Neural cell (in vitro differentiated cells): ENCODE results near the gene EBPL. TPM values are rescaled to one million over a fixed set of nuclear protein-coding genes. Genes with fewer than 3 reads are reported as not detected.
A peak's percentile ranks its signal among the peaks of the same experiment; 100 is the strongest.

Experiments
- H2AFZ ChIP-seq: fragments of 200-600, 300-800 bp; sonication (generic), shearing (Covaris generic); 2 replicates; pipeline ENCODE4 v1.6.0; 2014; ENCODE audit warnings: low read depth, mild to moderate bottlenecking, antibody characterized with exemption, low read length, moderate library complexity
- H3F3A ChIP-seq: fragments of 200-600 bp; shearing (Covaris generic); 2 replicates; pipeline ENCODE4 v1.6.1; 2016; ENCODE audit warnings: mild to moderate bottlenecking, moderate library complexity, mixed read lengths, antibody characterized with exemption, low read length; ENCODE audit not compliant: insufficient read depth, poor library complexity, severe bottlenecking
- H3K27ac ChIP-seq: fragments of 200-600, 300-800 bp; sonication (generic), shearing (Covaris generic); 2 replicates; pipeline ENCODE4 v1.5.1; 2014; ENCODE audit warnings: mild to moderate bottlenecking, low read length, moderate library complexity
- H3K27me3 ChIP-seq: fragments of 300-800, 200-600 bp; sonication (generic), shearing (Covaris generic); 2 replicates; pipeline ENCODE4 v1.6.0; 2014; ENCODE audit warnings: mild to moderate bottlenecking, low read depth, low read length, moderate library complexity; ENCODE audit not compliant: insufficient read depth
- H3K36me3 ChIP-seq: fragments of 300-800, 200-600 bp; sonication (generic), shearing (Covaris generic); 2 replicates; pipeline ENCODE4 v1.5.1; 2014; ENCODE audit warnings: mild to moderate bottlenecking, antibody characterized with exemption, low read length, moderate library complexity; ENCODE audit not compliant: insufficient read depth
- H3K4me2 ChIP-seq: fragments of 300-800, 200-600 bp; sonication (generic), shearing (Covaris generic); 2 replicates; pipeline ENCODE4 v1.6.0; 2014; ENCODE audit warnings: mild to moderate bottlenecking, low read length
- H3K4me3 ChIP-seq: fragments of 300-800, 200-600 bp; sonication (generic), shearing (Covaris generic); 2 replicates; pipeline ENCODE4 v1.5.1; 2014; ENCODE audit warnings: mild to moderate bottlenecking, low read length, moderate library complexity
- H3K79me2 ChIP-seq: fragments of 200-600 bp; shearing (Covaris generic); replicated peaks from 2 replicates; pipeline ENCODE4 v1.6.0; 2014; ENCODE audit warnings: mild to moderate bottlenecking, low read length, moderate library complexity; ENCODE audit not compliant: insufficient read depth
- H3K9ac ChIP-seq: fragments of 300-800, 200-600 bp; sonication (generic), shearing (Covaris generic); 2 replicates; pipeline ENCODE4 v1.6.1; 2016; ENCODE audit warnings: mild to moderate bottlenecking, low read length, mixed read lengths
- H3K9me2 ChIP-seq: fragments of 200-600 bp; shearing (Covaris generic); 2 replicates; pipeline ENCODE4 v1.6.1; 2016; ENCODE audit warnings: mild to moderate bottlenecking, low read length, mixed read lengths; ENCODE audit not compliant: insufficient read depth
- H3K9me3 ChIP-seq: fragments of 200-600, 300-800 bp; sonication (generic), shearing (Covaris generic); 2 replicates; pipeline ENCODE4 v1.6.1; 2016; ENCODE audit warnings: mild to moderate bottlenecking, mixed run types, low read length, moderate library complexity, mixed read lengths
- H4K20me1 ChIP-seq: fragments of 200-600 bp; shearing (Covaris generic); 2 replicates; pipeline ENCODE4 v1.6.1; 2016; ENCODE audit warnings: mild to moderate bottlenecking, mixed run types; ENCODE audit not compliant: insufficient read depth
- EP300 ChIP-seq: fragments of 450-650 bp; conservative IDR thresholded peaks from 2 replicates; pipeline ENCODE4 v1.6.1; 2014; ENCODE audit warnings: antibody characterized with exemption, mild to moderate bottlenecking, moderate library complexity; ENCODE audit not compliant: poor library complexity, severe bottlenecking
- EZH2 ChIP-seq: fragments of 200-600, 300-800 bp; shearing (Covaris generic), sonication (generic); IDR thresholded peaks from 2 replicates; pipeline ENCODE4 v1.6.1; 2014; ENCODE audit warnings: antibody characterized with exemption, low read length, borderline replicate concordance, mild to moderate bottlenecking; ENCODE audit not compliant: insufficient read depth, poor library complexity, severe bottlenecking
- MXI1 ChIP-seq: fragments of 450-650 bp; conservative IDR thresholded peaks from 2 replicates; pipeline ENCODE4 v1.6.1; 2014; ENCODE audit warnings: antibody characterized with exemption, mild to moderate bottlenecking; ENCODE audit not compliant: poor library complexity, severe bottlenecking
- POLR2AphosphoS5 ChIP-seq: IDR thresholded peaks from 2 replicates; pipeline ENCODE4 v1.6.1; 2012
- RAD21 ChIP-seq: fragments of 450-650 bp; conservative IDR thresholded peaks from 2 replicates; pipeline ENCODE4 v1.6.1; 2014; ENCODE audit warnings: antibody characterized with exemption, mild to moderate bottlenecking, moderate library complexity
- SMC3 ChIP-seq: fragments of 450-650 bp; conservative IDR thresholded peaks from 2 replicates; pipeline ENCODE4 v1.6.1; 2014; ENCODE audit warnings: antibody characterized with exemption, mild to moderate bottlenecking, moderate library complexity; ENCODE audit not compliant: poor library complexity
- TAF1 ChIP-seq: IDR thresholded peaks from 2 replicates; pipeline ENCODE4 v1.6.1; 2012; ENCODE audit warnings: low read depth
- polyA plus RNA-seq: library from polyadenylated mRNA; depleted of rRNA; stranded (reverse); fragments of >200 nt; gene quantifications from 2 replicates; pipeline ENCODE4 v1.2.3, GENCODE V29; 2014
- TF ChIP-seq, protein P1 (sequence below): fragments of 450-650 bp; IDR thresholded peaks from 2 replicates; pipeline ENCODE4 v1.5.1; 2014; ENCODE audit warnings: antibody characterized with exemption, mild to moderate bottlenecking, moderate library complexity; ENCODE audit not compliant: poor library complexity, severe bottlenecking
- TF ChIP-seq, protein P2 (sequence below): IDR thresholded peaks from 2 replicates; pipeline ENCODE4 v1.6.1; 2012; ENCODE audit warnings: borderline replicate concordance

EBPL gene
- polyA plus RNA-seq, 1 donor from 2014 or later, result 41.2 TPM

DNA sequence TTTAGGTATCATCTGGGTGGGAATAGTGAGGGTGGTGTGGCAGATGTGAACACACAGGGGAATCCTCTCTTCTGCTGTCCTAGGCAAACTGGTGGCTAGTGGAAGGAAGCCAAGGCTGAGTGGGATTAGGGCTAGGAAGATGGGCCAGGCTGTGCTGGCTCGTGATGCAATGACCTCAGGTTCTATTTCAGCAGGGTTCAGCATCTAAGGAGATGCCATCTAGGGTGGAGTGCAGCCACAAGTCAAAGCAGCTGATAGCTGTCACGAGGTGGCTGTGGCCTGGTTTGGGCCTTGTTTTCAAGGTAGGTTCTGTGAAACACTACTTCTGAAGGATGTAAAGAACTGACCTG lies 41.3 kb downstream of the EBPL start:
- no peak overlapping the region for H2AFZ ChIP-seq
- H3K9me2 ChIP-seq, result no peaks in the 10 kb centered on the region
- H3K27ac ChIP-seq, result no peak overlapping the region

DNA sequence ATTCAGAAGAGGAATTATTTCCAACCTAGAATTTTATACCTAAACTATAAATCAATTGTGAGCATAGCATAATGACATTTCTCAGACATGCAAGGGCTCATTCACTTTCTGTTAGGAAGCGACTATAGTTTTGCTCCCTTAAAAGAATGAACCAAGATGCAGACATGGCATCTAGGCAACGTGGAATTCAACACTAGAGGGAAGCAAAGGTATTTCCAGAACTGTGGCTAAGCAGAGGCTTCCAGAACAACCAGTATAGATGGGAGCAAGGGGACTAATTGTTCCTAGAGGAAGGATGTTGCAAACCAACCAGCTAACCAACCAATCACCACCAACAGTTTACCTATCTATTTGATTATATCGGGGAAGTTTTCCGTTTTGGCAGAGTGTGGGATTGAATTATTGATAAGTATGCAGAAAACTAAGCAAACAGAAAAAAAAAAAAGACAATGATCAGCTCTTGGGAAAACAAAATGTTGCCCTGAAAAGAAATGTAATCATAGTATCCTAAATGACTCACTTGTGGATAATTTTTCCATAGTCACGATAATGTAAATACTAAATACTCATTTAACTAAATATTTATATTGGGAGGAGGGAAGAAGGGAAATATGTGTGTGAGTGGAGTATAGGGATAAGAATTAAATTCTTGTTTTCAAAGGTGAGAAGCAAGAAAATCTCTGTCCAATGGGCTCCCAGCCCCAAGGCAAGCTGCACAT lies 41.9 kb downstream of the EBPL start:
- Histone ChIP-seq H2AFZ (no peak overlapping the region), H3K27me3 (no peaks in the 10 kb centered on the region), H3K9me3 (no peaks in the 10 kb centered on the region), H3K9ac (no peak overlapping the region), H4K20me1 (no peaks in the 10 kb centered on the region), H3K4me3 (no peak overlapping the region), H3K79me2 (no peaks in the 10 kb centered on the region), H3K4me2 (no peak overlapping the region), H3K27ac (no peak overlapping the region), H3K36me3 (no peaks in the 10 kb centered on the region), H3K9me2 (no peaks in the 10 kb centered on the region), H3F3A (no peaks in the 10 kb centered on the region)
- TF ChIP-seq, protein P1, sequence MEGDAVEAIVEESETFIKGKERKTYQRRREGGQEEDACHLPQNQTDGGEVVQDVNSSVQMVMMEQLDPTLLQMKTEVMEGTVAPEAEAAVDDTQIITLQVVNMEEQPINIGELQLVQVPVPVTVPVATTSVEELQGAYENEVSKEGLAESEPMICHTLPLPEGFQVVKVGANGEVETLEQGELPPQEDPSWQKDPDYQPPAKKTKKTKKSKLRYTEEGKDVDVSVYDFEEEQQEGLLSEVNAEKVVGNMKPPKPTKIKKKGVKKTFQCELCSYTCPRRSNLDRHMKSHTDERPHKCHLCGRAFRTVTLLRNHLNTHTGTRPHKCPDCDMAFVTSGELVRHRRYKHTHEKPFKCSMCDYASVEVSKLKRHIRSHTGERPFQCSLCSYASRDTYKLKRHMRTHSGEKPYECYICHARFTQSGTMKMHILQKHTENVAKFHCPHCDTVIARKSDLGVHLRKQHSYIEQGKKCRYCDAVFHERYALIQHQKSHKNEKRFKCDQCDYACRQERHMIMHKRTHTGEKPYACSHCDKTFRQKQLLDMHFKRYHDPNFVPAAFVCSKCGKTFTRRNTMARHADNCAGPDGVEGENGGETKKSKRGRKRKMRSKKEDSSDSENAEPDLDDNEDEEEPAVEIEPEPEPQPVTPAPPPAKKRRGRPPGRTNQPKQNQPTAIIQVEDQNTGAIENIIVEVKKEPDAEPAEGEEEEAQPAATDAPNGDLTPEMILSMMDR, result peak; percentile 30
- TF ChIP-seq SMC3 (no peak), POLR2AphosphoS5 (no peak), RAD21 (peak; percentile 23), EP300 (no peak), EZH2 (no peak)
- TF ChIP-seq, protein P2, sequence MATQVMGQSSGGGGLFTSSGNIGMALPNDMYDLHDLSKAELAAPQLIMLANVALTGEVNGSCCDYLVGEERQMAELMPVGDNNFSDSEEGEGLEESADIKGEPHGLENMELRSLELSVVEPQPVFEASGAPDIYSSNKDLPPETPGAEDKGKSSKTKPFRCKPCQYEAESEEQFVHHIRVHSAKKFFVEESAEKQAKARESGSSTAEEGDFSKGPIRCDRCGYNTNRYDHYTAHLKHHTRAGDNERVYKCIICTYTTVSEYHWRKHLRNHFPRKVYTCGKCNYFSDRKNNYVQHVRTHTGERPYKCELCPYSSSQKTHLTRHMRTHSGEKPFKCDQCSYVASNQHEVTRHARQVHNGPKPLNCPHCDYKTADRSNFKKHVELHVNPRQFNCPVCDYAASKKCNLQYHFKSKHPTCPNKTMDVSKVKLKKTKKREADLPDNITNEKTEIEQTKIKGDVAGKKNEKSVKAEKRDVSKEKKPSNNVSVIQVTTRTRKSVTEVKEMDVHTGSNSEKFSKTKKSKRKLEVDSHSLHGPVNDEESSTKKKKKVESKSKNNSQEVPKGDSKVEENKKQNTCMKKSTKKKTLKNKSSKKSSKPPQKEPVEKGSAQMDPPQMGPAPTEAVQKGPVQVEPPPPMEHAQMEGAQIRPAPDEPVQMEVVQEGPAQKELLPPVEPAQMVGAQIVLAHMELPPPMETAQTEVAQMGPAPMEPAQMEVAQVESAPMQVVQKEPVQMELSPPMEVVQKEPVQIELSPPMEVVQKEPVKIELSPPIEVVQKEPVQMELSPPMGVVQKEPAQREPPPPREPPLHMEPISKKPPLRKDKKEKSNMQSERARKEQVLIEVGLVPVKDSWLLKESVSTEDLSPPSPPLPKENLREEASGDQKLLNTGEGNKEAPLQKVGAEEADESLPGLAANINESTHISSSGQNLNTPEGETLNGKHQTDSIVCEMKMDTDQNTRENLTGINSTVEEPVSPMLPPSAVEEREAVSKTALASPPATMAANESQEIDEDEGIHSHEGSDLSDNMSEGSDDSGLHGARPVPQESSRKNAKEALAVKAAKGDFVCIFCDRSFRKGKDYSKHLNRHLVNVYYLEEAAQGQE, result no peak

More for the DNA sequence above, 41.3 kb downstream of the EBPL start:
- H3K36me3 ChIP-seq, result no peaks in the 10 kb centered on the region
- no peaks in the 10 kb centered on the region for H3K27me3 ChIP-seq
- H3F3A ChIP-seq, result no peaks in the 10 kb centered on the region
- H3K4me2 ChIP-seq, result no peak overlapping the region
- TF ChIP-seq EZH2 (no peak), POLR2AphosphoS5 (no peak), EP300 (no peak), RAD21 (no peak), MXI1 (no peak), SMC3 (no peak), TAF1 (no peak)
- TF ChIP-seq, protein P2, result no peak
- TF ChIP-seq, protein P1, result no peak
- H4K20me1 ChIP-seq, result no peaks in the 10 kb centered on the region
- no peak overlapping the region for H3K4me3 ChIP-seq
- H3K79me2 ChIP-seq, result no peaks in the 10 kb centered on the region
- no peak overlapping the region for H3K9ac ChIP-seq
- no peaks in the 10 kb centered on the region for H3K9me3 ChIP-seq
